ENCODE measurements around the gene SIL1. TPM values are rescaled to one million over a fixed set of nuclear protein-coding genes. Genes with fewer than 3 reads are reported as not detected.

Gene SIL1
- total RNA-seq, 1 donor = 31.7 TPM

DNA sequence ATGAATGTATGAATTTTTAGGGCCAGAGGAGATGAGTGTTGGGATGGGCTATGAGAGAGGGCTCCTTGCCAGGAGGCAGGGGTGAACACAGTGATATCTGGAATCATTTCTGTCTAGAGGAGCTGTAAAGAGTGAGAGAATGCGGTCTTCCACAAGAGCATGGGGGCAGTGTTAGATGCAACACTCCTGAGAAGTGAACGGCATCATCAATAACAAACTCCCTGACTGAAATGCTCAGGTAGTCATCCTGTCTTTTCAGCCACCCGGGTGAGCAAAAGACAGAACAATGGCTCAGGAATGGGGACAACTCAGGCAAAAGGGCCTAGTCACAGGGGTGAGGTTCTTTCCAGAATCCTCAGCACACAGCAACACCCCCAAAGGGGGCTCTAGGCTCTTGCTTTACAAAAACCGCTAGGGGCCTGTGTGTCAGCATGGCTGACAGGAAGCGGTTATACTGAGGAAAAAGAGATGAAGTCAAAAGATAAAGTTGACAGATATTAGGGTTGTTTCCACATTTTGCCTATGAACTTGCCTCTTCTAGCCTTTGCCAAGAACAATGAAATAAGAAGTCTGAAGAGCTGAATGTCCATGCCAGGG, 218.4 kb downstream of the SIL1 start:
- no peak overlapping the region for H3K4me3 ChIP-seq (ENCODE audit: low read depth, low read length)
- no peak for DNase-seq (ENCODE audit: low read depth)
- TF ChIP-seq, protein P1, sequence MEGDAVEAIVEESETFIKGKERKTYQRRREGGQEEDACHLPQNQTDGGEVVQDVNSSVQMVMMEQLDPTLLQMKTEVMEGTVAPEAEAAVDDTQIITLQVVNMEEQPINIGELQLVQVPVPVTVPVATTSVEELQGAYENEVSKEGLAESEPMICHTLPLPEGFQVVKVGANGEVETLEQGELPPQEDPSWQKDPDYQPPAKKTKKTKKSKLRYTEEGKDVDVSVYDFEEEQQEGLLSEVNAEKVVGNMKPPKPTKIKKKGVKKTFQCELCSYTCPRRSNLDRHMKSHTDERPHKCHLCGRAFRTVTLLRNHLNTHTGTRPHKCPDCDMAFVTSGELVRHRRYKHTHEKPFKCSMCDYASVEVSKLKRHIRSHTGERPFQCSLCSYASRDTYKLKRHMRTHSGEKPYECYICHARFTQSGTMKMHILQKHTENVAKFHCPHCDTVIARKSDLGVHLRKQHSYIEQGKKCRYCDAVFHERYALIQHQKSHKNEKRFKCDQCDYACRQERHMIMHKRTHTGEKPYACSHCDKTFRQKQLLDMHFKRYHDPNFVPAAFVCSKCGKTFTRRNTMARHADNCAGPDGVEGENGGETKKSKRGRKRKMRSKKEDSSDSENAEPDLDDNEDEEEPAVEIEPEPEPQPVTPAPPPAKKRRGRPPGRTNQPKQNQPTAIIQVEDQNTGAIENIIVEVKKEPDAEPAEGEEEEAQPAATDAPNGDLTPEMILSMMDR (IDR thresholded peaks at IDR 0.05; ENCODE audit: insufficient read depth, low read length) = no peak

DNA sequence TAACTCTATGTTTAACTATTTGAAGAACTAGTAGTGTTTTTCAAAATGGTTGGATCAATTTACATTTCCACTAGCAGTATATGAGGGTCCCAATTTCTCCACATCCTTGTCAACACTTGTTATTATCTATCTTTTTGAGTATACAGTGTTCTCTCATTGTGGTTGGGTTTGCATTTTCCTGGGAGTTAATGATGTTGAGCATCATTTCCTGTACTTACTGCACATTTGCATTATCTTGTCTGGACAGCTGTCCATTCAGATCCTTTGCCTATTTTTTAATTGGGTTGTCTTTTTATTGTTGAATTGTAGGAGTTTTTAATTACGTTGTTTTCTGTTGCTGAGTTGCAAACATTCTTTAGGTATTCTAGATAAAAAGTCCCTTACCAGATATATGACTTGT, 219.6 kb downstream of the SIL1 start:
- H3K4me3 ChIP-seq (ENCODE audit: low read depth, low read length) = no peak overlapping the region
- TF ChIP-seq, protein P1 (IDR thresholded peaks at IDR 0.05; ENCODE audit: insufficient read depth, low read length) = no peak
- DNase-seq (ENCODE audit: low read depth) = no peak

DNA sequence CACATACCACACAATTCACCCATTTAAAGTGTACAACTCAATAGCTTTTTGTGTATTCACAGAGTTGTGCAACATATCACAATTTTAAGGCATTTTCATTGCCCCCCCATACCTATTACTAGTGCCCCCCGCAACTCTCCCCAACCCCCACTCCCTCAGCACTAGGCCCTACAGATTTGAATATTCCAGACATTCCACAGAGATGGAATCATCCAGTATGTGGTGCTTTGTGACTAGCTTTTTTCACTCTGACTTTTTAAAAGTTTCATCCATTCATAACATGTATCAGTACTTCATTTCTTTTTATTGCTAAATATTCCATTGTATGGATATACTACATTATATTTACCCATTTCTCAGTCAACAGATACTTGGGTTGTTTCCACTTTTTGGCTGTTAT, 220.1 kb downstream of the SIL1 start:
- H3K4me3 ChIP-seq (ENCODE audit: low read depth, low read length) = no peak overlapping the region
- TF ChIP-seq, protein P1 (IDR thresholded peaks at IDR 0.05; ENCODE audit: insufficient read depth, low read length) = no peak
- peak; percentile 46 for DNase-seq (ENCODE audit: low read depth)

DNA sequence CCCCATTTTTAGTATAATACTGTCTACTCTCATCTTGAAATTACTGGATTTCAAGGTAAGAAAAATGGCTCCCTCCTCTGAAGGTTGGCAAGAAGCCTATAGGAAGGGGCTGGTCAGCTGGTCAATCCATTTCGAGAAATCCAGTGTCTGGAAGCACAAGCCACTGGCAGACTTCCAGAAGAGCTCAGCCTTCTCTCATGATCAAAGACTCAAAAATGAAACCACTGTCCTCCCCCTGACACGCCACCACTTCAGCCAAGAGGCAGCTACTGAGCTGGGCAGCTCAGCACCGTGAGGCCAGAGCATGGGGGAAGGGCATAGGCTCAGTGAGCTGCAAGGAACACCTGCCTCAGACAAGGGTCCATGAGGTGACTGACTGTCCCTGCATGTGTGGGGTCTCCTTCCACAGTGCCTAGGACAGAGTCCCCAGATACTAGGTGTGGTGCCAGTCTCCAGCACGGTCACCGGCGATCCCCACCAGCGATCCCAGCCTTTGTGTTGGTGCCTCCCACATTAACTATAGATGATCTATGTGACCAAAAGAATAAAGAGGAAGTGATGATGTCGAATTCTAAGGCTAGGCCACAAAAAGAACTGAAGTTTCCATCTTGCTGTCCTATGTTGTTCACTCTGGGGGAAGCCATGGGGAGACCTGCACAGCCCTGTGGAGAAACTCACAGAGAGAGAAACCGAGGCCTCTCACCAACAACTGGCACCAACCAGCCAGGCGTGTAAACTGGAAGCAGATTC, 222.9 kb downstream of the SIL1 start:
- DNase-seq (ENCODE audit: low read depth) = peak; percentile 73
- no peak overlapping the region for H3K4me3 ChIP-seq (ENCODE audit: low read depth, low read length)
- TF ChIP-seq, protein P1 (IDR thresholded peaks at IDR 0.05; ENCODE audit: insufficient read depth, low read length) = no peak

DNA sequence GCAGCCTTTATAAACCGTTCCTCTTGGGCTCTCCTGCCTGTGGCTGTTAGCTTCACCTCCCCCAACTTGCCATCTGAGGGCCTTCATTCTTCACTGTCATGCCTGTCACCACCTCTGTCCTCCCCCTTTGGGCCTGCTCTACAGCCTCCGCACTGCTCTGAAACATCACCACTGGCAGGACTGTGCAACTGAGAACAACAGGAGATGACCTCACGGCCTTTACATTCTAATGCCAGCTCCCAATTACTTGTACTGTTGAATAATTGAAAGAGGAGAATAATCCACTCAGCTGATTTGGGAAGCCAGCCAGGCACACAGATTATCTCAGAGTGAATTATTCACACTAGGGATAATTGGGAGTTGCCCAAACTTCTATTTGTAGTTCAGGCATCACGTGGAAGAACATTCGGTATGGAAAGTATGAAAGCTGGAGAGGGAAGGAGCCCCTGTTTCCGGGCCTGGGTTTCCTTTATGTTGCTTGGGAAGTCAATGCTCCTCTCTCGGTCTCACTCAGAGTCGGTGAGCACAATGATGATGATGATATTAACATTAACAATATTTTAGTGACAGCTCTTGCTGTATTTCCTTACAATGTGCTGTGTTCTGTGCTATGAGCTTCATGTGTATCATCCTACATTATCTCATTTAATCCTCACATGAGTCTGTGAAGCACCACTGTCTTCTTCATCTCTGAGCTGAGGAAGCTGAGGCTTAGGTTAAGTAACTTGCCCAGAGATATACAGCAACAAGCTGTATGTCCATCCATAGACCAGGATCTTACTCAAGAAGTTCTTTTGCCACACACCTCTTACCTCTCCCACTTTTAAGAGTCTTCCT, 223.7 kb downstream of the SIL1 start:
- H3K4me3 ChIP-seq (ENCODE audit: low read depth, low read length) = no peak overlapping the region
- TF ChIP-seq, protein P1 (IDR thresholded peaks at IDR 0.05; ENCODE audit: insufficient read depth, low read length) = no peak
- peak; percentile 92 for DNase-seq (ENCODE audit: low read depth)

DNA sequence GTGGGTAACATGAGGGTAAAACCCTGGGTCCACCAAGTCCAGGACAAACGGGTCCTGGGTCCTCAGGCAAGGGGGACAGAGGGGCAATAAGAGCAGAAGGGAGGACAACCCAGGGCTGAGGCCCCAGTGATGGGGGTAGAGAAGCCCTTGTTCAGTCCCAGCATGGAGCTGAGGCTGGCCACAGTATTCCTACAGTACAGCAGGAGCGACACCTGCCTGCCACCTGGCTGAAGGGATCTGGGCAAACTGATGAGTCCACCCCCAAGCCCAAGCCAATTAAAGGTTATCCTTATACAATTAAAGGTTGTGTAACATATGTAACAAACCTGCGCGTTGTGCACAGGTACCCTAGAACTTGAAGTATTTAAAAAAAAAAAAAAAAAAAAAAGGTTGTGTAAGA, 225.3 kb downstream of the SIL1 start:
- no peak overlapping the region for H3K4me3 ChIP-seq (ENCODE audit: low read depth, low read length)
- TF ChIP-seq, protein P1 (IDR thresholded peaks at IDR 0.05; ENCODE audit: insufficient read depth, low read length) = no peak
- no peak for DNase-seq (ENCODE audit: low read depth)

All from fibroblast of the aortic adventitia (primary cell).